Smooth muscle cell (in vitro differentiated cells): ENCODE data around the gene DSCAM. TPM values are rescaled to one million over a fixed set of nuclear protein-coding genes. Genes with fewer than 3 reads are reported as not detected.

Experiments used
- DNase-seq: peaks from one replicate; lab custom pipeline; 2025; ENCODE audit not compliant: unreplicated experiment; lab: John Stamatoyannopoulos, UW
- H2AFZ ChIP-seq: fragments of 200-600 bp; sonication (generic); 2 replicates; pipeline ENCODE4 v1.6.0; 2016; ENCODE audit warnings: antibody characterized with exemption, low read depth, mild to moderate bottlenecking
- H3F3A ChIP-seq: fragments of 200-600 bp; sonication (generic); 2 replicates; pipeline ENCODE4 v1.6.0; 2017; ENCODE audit warnings: antibody characterized with exemption, low read depth
- H3K27ac ChIP-seq: fragments of 200-600 bp; sonication (generic); 2 replicates; pipeline ENCODE4 v1.5.1; 2016; ENCODE audit warnings: low read depth, mild to moderate bottlenecking
- H3K27me3 ChIP-seq: fragments of 200-600 bp; sonication (generic); 2 replicates; pipeline ENCODE4 v1.6.1; 2016; ENCODE audit warnings: low read depth, mild to moderate bottlenecking
- H3K36me3 ChIP-seq: fragments of 200-600 bp; sonication (generic); 2 replicates; pipeline ENCODE4 v1.5.1; 2016; ENCODE audit warnings: low read depth
- H3K4me1 ChIP-seq: fragments of 200-600 bp; sonication (generic); 2 replicates; pipeline ENCODE4 v1.5.1; 2016; ENCODE audit warnings: low read depth
- H3K4me2 ChIP-seq: fragments of 200-600 bp; sonication (generic); 2 replicates; pipeline ENCODE4 v1.6.0; 2016; ENCODE audit warnings: mild to moderate bottlenecking
- H3K4me3 ChIP-seq: fragments of 200-600 bp; sonication (generic); 2 replicates; pipeline ENCODE4 v1.5.1; 2016; ENCODE audit warnings: mild to moderate bottlenecking
- H3K79me2 ChIP-seq: fragments of 200-600 bp; sonication (generic); 2 replicates; pipeline ENCODE4 v1.6.0; 2016; ENCODE audit warnings: low read depth, mild to moderate bottlenecking
- H3K9ac ChIP-seq: fragments of 200-600 bp; sonication (generic); 2 replicates; pipeline ENCODE4 v1.6.0; 2016; ENCODE audit warnings: low read depth
- H3K9me3 ChIP-seq: fragments of 200-600 bp; sonication (generic); replicated peaks from 2 replicates; pipeline ENCODE4 v1.5.1; 2016; ENCODE audit warnings: low read depth
- H4K20me1 ChIP-seq: fragments of 200-600 bp; sonication (generic); 2 replicates; pipeline ENCODE4 v1.6.0; 2016; ENCODE audit warnings: low read depth
- WGBS: methylation state at CpG from one replicate; pipeline ENCODE4 v1.1.7; 2016; ENCODE audit warnings: low lambda C conversion rate; 5-methylcytosine and 5-hydroxymethylcytosine counted together
- polyA plus RNA-seq: library from polyadenylated mRNA; unstranded; fragments of >200 nt; fragmentation: Nextera tagmentation; extraction: Ambion mirVana; gene quantifications from 2 replicates; pipeline ENCODE4 v1.2.1, GENCODE V29; 2016
- total RNA-seq: library from RNA; depleted of rRNA; stranded (reverse); fragments of >200 nt; gene quantifications from 2 replicates; pipeline ENCODE4 v1.2.3, GENCODE V29; 2014
- TF ChIP-seq, protein P1 (sequence below): fragments of 200-600 bp; sonication (generic); IDR thresholded peaks from 2 replicates; pipeline ENCODE4 v1.5.1; 2017; ENCODE audit warnings: borderline replicate concordance, mild to moderate bottlenecking, antibody characterized with exemption; ENCODE audit not compliant: insufficient read depth, poor library complexity, severe bottlenecking

DSCAM gene
- total and polyA plus RNA-seq, 2 experiments from 2014 or later: not detected

DNA sequence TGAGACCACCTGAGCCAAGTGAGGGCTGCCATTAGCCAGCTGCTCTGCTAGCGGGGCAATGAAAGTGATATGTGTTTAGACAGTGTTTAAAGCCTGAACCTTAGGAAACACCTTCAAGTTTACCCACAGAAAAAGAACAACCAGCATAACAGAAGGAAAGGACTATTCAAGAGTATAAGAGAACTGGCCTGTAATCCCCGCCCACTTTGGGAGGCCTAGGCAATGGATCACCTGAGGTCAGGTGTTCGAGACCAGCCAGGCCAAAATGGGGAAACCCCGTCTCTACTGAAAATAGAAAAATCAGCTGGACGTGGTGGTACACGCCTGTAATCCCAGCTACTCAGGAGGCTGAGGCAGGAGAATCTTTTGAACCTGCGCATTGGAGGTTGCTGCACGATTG, 830.3 kb downstream of the DSCAM start:
- H3F3A ChIP-seq: no peaks in the 10 kb centered on the region
- H3K9me3 ChIP-seq: no peaks in the 10 kb centered on the region
- no peaks in the 10 kb centered on the region for H4K20me1 ChIP-seq
- H3K27ac ChIP-seq: no peak overlapping the region
- TF ChIP-seq, protein P1, sequence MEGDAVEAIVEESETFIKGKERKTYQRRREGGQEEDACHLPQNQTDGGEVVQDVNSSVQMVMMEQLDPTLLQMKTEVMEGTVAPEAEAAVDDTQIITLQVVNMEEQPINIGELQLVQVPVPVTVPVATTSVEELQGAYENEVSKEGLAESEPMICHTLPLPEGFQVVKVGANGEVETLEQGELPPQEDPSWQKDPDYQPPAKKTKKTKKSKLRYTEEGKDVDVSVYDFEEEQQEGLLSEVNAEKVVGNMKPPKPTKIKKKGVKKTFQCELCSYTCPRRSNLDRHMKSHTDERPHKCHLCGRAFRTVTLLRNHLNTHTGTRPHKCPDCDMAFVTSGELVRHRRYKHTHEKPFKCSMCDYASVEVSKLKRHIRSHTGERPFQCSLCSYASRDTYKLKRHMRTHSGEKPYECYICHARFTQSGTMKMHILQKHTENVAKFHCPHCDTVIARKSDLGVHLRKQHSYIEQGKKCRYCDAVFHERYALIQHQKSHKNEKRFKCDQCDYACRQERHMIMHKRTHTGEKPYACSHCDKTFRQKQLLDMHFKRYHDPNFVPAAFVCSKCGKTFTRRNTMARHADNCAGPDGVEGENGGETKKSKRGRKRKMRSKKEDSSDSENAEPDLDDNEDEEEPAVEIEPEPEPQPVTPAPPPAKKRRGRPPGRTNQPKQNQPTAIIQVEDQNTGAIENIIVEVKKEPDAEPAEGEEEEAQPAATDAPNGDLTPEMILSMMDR: no peak
- no peak overlapping the region for H2AFZ ChIP-seq
- no peak overlapping the region for H3K4me2 ChIP-seq
- 94% methylated on average over 8 of the region's 8 CpGs for WGBS
- H3K4me3 ChIP-seq: no peak overlapping the region
- H3K27me3 ChIP-seq: no peaks in the 10 kb centered on the region
- no peak for DNase-seq
- H3K4me1 ChIP-seq: no peaks in the 10 kb centered on the region
- H3K79me2 ChIP-seq: no peaks in the 10 kb centered on the region
- no peak overlapping the region for H3K9ac ChIP-seq
- H3K36me3 ChIP-seq: no peaks in the 10 kb centered on the region

- 58% methylated on average over 3 of the region's 3 CpGs for WGBS
- H4K20me1 ChIP-seq: no peaks in the 10 kb centered on the region
- H3K27ac ChIP-seq: no peak overlapping the region
- H3K4me2 ChIP-seq: no peak overlapping the region
- TF ChIP-seq, protein P1: no peak
- no peaks in the 10 kb centered on the region for H3K4me1 ChIP-seq
- H3K79me2 ChIP-seq: no peaks in the 10 kb centered on the region
- no peaks in the 10 kb centered on the region for H3K9me3 ChIP-seq
- no peaks in the 10 kb centered on the region for H3F3A ChIP-seq
- no peak overlapping the region for H2AFZ ChIP-seq
- no peak for DNase-seq
- H3K4me3 ChIP-seq: no peak overlapping the region
- H3K9ac ChIP-seq: no peak overlapping the region
- no peaks in the 10 kb centered on the region for H3K36me3 ChIP-seq
- H3K27me3 ChIP-seq: no peaks in the 10 kb centered on the region
Observed at GRCh38 chr21:40016234-40016633, 830.7 kb downstream of the DSCAM start.

DNA sequence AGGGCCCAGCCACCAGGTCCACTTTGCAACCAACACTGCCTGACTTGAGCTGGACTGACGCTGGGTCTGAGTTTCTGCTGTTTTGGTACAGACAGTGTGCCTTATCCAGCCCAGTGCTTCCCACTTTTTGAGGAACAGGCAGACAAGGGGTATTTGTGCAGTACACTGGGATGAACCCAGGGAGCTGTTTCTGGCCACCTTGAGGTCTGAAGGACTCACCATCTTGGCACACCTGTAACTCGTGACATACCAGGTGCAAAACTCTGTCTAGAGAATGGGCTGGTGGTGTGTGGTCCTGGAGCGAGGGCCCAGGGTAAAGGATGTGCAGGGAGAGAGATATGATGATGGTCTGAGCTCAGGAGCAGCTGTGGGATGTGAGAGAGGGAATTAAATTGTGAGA, 831.1 kb downstream of the DSCAM start:
- DNase-seq: no peak
- 80% methylated on average over 3 of the region's 3 CpGs for WGBS
- H4K20me1 ChIP-seq: no peaks in the 10 kb centered on the region
- H3K36me3 ChIP-seq: no peaks in the 10 kb centered on the region
- no peak overlapping the region for H3K4me2 ChIP-seq
- H3K9ac ChIP-seq: no peak overlapping the region
- no peak overlapping the region for H3K4me3 ChIP-seq
- H3K79me2 ChIP-seq: no peaks in the 10 kb centered on the region
- H3K4me1 ChIP-seq: no peaks in the 10 kb centered on the region
- H3K27me3 ChIP-seq: no peaks in the 10 kb centered on the region
- no peak overlapping the region for H2AFZ ChIP-seq
- TF ChIP-seq, protein P1: no peak
- H3K27ac ChIP-seq: no peak overlapping the region
- H3K9me3 ChIP-seq: no peaks in the 10 kb centered on the region
- H3F3A ChIP-seq: no peaks in the 10 kb centered on the region

DNA sequence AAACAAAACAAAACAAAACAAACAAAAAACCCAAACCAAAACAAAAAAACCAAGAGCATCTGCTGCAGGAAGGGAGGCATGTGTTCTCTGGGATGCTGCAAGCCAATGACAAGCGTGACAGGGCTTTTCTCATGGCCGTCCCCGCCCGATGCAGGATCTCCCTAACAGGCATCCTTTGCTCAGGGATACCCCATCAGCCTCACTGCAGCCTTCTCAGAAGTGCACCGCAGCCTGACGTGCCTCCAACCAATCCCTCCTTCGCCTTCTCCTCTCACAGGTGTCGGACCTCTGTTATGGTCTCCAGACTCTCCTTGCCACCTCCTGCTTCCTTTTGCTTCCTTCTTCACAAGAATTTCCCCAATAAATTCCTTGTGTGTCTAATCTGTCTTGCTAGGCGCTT, 832.6 kb downstream of the DSCAM start:
- H3K36me3 ChIP-seq: no peaks in the 10 kb centered on the region
- DNase-seq: no peak
- 84% methylated on average over 9 of the region's 9 CpGs for WGBS
- H3K9ac ChIP-seq: no peak overlapping the region
- no peak overlapping the region for H2AFZ ChIP-seq
- TF ChIP-seq, protein P1: no peak
- no peak overlapping the region for H3K27ac ChIP-seq
- H3K79me2 ChIP-seq: no peaks in the 10 kb centered on the region
- no peak overlapping the region for H3K4me3 ChIP-seq
- H4K20me1 ChIP-seq: no peaks in the 10 kb centered on the region
- H3K4me1 ChIP-seq: no peaks in the 10 kb centered on the region
- no peak overlapping the region for H3K4me2 ChIP-seq
- H3F3A ChIP-seq: no peaks in the 10 kb centered on the region
- H3K9me3 ChIP-seq: no peaks in the 10 kb centered on the region
- H3K27me3 ChIP-seq: no peaks in the 10 kb centered on the region
